H9 (cell line): Measurements from ENCODE around the gene IQCE. TPM values are rescaled to one million over a fixed set of nuclear protein-coding genes. Genes with fewer than 3 reads are reported as not detected.
"Not testable (repeated sequence)": the region's sequence is repeated elsewhere in the genome, so short reads cannot be mapped to it uniquely, and the experiment has no call there.

ENCODE experiments used
- DNase-seq: peaks from one replicate; pipeline ENCODE4 v3.0.0-alpha.2; 2017
- H2AFZ ChIP-seq: one replicate; pipeline ENCODE4 v1.6.1; 2013; ENCODE audit warnings: mild to moderate bottlenecking, low read length, control low read depth, moderate library complexity
- H2AK5ac ChIP-seq: 2 replicates; pipeline ENCODE4 v1.6.1; 2013; ENCODE audit warnings: low read length, control low read depth, mixed read lengths; ENCODE audit not compliant: insufficient read length
- H2BK120ac ChIP-seq: one replicate; pipeline ENCODE4 v1.6.1; 2013; ENCODE audit warnings: low read depth, mild to moderate bottlenecking, low read length, control low read depth, inconsistent platforms; ENCODE audit not compliant: poor library complexity, severe bottlenecking
- H2BK12ac ChIP-seq: 2 replicates; pipeline ENCODE4 v1.6.1; 2013; ENCODE audit warnings: low read length, control low read depth, mixed read lengths, low read depth; ENCODE audit not compliant: insufficient read length
- H2BK15ac ChIP-seq: 2 replicates; pipeline ENCODE4 v1.6.1; 2013; ENCODE audit warnings: low read depth, low read length, control low read depth
- H2BK20ac ChIP-seq: one replicate; pipeline ENCODE4 v1.6.1; 2013; ENCODE audit warnings: low read depth, mild to moderate bottlenecking, low read length, control low read depth, inconsistent platforms; ENCODE audit not compliant: poor library complexity, severe bottlenecking
- H2BK5ac ChIP-seq: 2 replicates; pipeline ENCODE4 v1.6.1; 2013; ENCODE audit warnings: low read length, control low read depth, mixed read lengths; ENCODE audit not compliant: insufficient read length
- H3K14ac ChIP-seq: 2 replicates; pipeline ENCODE4 v1.6.1; 2013; ENCODE audit warnings: low read length, control low read depth; ENCODE audit not compliant: insufficient read depth
- H3K18ac ChIP-seq: 2 replicates; pipeline ENCODE4 v1.6.1; 2013; ENCODE audit warnings: low read depth, mild to moderate bottlenecking, mixed read lengths, low read length, control low read depth; ENCODE audit not compliant: insufficient read length
- H3K23ac ChIP-seq: 2 replicates; pipeline ENCODE4 v1.6.1; 2013; ENCODE audit warnings: low read length, control low read depth, mixed read lengths, low read depth; ENCODE audit not compliant: insufficient read length
- H3K23me2 ChIP-seq: 2 replicates; pipeline ENCODE4 v1.6.1; 2013; ENCODE audit warnings: low read depth, mild to moderate bottlenecking, mixed read lengths, low read length, control low read depth; ENCODE audit not compliant: insufficient read length, poor library complexity, severe bottlenecking
- H3K27ac ChIP-seq: 2 replicates; pipeline ENCODE4 v1.5.1; 2013; ENCODE audit warnings: low read length, control low read depth, mixed read lengths, low read depth; ENCODE audit not compliant: insufficient read length
- H3K27me3 ChIP-seq: 2 replicates; pipeline ENCODE4 v1.6.1; 2013; ENCODE audit warnings: low read length, control low read depth, inconsistent platforms; ENCODE audit not compliant: insufficient read depth
- H3K4ac ChIP-seq: 2 replicates; pipeline ENCODE4 v1.6.1; 2013; ENCODE audit warnings: low read depth, mild to moderate bottlenecking, control low read depth, inconsistent platforms, low read length, moderate library complexity
- H3K4me1 ChIP-seq: 2 replicates; pipeline ENCODE4 v1.6.1; 2013; ENCODE audit warnings: low read length, control low read depth, inconsistent platforms; ENCODE audit not compliant: insufficient read depth
- H3K4me2 ChIP-seq: 2 replicates; pipeline ENCODE4 v1.6.1; 2013; ENCODE audit warnings: low read length, control low read depth, mixed read lengths; ENCODE audit not compliant: insufficient read length, insufficient read depth
- H3K56ac ChIP-seq: 2 replicates; pipeline ENCODE4 v1.6.1; 2013; ENCODE audit warnings: low read depth, mild to moderate bottlenecking, mixed read lengths, low read length, control low read depth; ENCODE audit not compliant: insufficient read length
- H3K79me1 ChIP-seq: 2 replicates; pipeline ENCODE4 v1.6.1; 2013; ENCODE audit warnings: low read depth, mild to moderate bottlenecking, moderate library complexity, low read length, control low read depth, inconsistent platforms; ENCODE audit not compliant: insufficient read depth, poor library complexity, severe bottlenecking
- H3K79me2 ChIP-seq: 2 replicates; pipeline ENCODE4 v1.6.1; 2013; ENCODE audit warnings: low read length, control low read depth, inconsistent platforms; ENCODE audit not compliant: insufficient read depth
- H3K9ac ChIP-seq: 2 replicates; pipeline ENCODE4 v1.6.1; 2013; ENCODE audit warnings: low read length, control low read depth, mixed read lengths; ENCODE audit not compliant: insufficient read length; ENCODE audit errors: extremely low read depth
- H3K9me3 ChIP-seq: one replicate; pipeline ENCODE4 v1.6.1; 2013; ENCODE audit warnings: low read depth, low read length, inconsistent platforms; ENCODE audit not compliant: control insufficient read depth
- H3T11ph ChIP-seq: one replicate; pipeline ENCODE4 v1.6.1; 2013; ENCODE audit warnings: mild to moderate bottlenecking, low read length, control low read depth, inconsistent platforms
- H4K20me1 ChIP-seq: one replicate; pipeline ENCODE4 v1.6.1; 2013; ENCODE audit not compliant: control insufficient read depth, insufficient read length, insufficient read depth
- H4K5ac ChIP-seq: 2 replicates; pipeline ENCODE4 v1.6.1; 2013; ENCODE audit warnings: low read depth, mild to moderate bottlenecking, mixed read lengths, low read length, control low read depth; ENCODE audit not compliant: insufficient read length
- H4K8ac ChIP-seq: replicated peaks from 2 replicates; pipeline ENCODE4 v1.6.1; 2013; ENCODE audit warnings: low read length, control low read depth, mixed read lengths, low read depth; ENCODE audit not compliant: insufficient read length
- H4K91ac ChIP-seq: 2 replicates; pipeline ENCODE4 v1.6.1; 2013; ENCODE audit warnings: low read depth, mild to moderate bottlenecking, moderate library complexity, mixed read lengths, low read length, control low read depth; ENCODE audit not compliant: insufficient read length
- H3K27ac Mint-ChIP-seq, 3 experiments: 2 replicates in 2 of 3; 3 replicates in 1 of 3; pipeline ENCODE4 v1.8.0; 2020 to 2021; ENCODE audit warnings: mixed read lengths in 3 of 3, mild to moderate bottlenecking in 1 of 3, moderate library complexity in 1 of 3
- H3K27me3 Mint-ChIP-seq: 2 replicates; pipeline ENCODE4 v1.8.0; 2021; ENCODE audit warnings: low read depth, mild to moderate bottlenecking, moderate library complexity, mixed read lengths
- H3K36me3 Mint-ChIP-seq, 3 experiments: 2 replicates in 2 of 3; 3 replicates in 1 of 3; pipeline ENCODE4 v1.8.0; 2020 to 2021; ENCODE audit warnings: low read depth in 3 of 3, mixed read lengths in 3 of 3; ENCODE audit not compliant: insufficient read depth in 1 of 3
- H3K4me1 Mint-ChIP-seq, 2 experiments: 2 replicates each; pipeline ENCODE4 v1.8.0; 2020; ENCODE audit warnings: mixed read lengths in 2 of 2
- H3K4me3 Mint-ChIP-seq, 2 experiments: 2 replicates in 1 of 2; 3 replicates in 1 of 2; pipeline ENCODE4 v1.8.0; 2020 to 2021; ENCODE audit warnings: mild to moderate bottlenecking in 2 of 2, mixed read lengths in 2 of 2, moderate library complexity in 1 of 2
- H3K9me3 Mint-ChIP-seq, 2 experiments: 2 replicates in 1 of 2; 3 replicates in 1 of 2; pipeline ENCODE4 v1.8.0; 2020; ENCODE audit warnings: mild to moderate bottlenecking in 2 of 2, mixed read lengths in 2 of 2, moderate library complexity in 1 of 2
- WGBS: extraction: QIAGEN DNeasy Blood & Tissue Kit; methylation state at CpG from one replicate; pipeline ENCODE4 v1.1.7; 2013; ENCODE audit warnings: missing lambda C conversion rate, low lambda C conversion rate, mixed read lengths; ENCODE audit not compliant: insufficient read length; ENCODE audit errors: extremely low coverage; 5-methylcytosine and 5-hydroxymethylcytosine counted together
- total RNA-seq: library from RNA; stranded (reverse); gene quantifications from 2 replicates; pipeline ENCODE4 v1.2.1, GENCODE V29; 2021

IQCE gene
- total RNA-seq, 1 experiment from 2014 or later: 7.0 TPM

GRCh38 chr7:2532816-2533215 is 26.0 kb upstream of the IQCE start:
- H3T11ph ChIP-seq, H3K79me1 ChIP-seq, H3K18ac ChIP-seq, H3K4ac ChIP-seq, H2BK120ac ChIP-seq, H2AFZ ChIP-seq, H3K56ac ChIP-seq, H3K9me3 ChIP-seq, H2BK15ac ChIP-seq, H3K79me2 ChIP-seq, H3K27me3 ChIP-seq, H2BK12ac ChIP-seq, DNase-seq, H3K27me3 Mint-ChIP-seq, H4K8ac ChIP-seq, H3K4me3 Mint-ChIP-seq, H3K27ac Mint-ChIP-seq, H2BK5ac ChIP-seq, H3K4me1 ChIP-seq, H3K23ac ChIP-seq, H4K91ac ChIP-seq, H2AK5ac ChIP-seq, H2BK20ac ChIP-seq, H3K23me2 ChIP-seq, H4K5ac ChIP-seq, H3K4me2 ChIP-seq, H3K27ac ChIP-seq, H3K9me3 Mint-ChIP-seq, H3K9ac ChIP-seq, H3K14ac ChIP-seq, H4K20me1 ChIP-seq: not testable (repeated sequence)
- no CpG with 5 or more reads among the region's 8 CpGs for WGBS
- H3K4me1 Mint-ChIP-seq: peaks cover 14% of the 10 kb centered on the region in 2 experiments
- peaks cover 2 to 10% (median 10%) of the 10 kb centered on the region in 3 experiments; a peak in 5 of 7 replicates for H3K36me3 Mint-ChIP-seq

- not testable (repeated sequence) for H3T11ph ChIP-seq, H3K27ac Mint-ChIP-seq
Observed at GRCh38 chr7:2533566-2533965, 25.2 kb upstream of the IQCE start.

More at GRCh38 chr7:2533566-2533965, 25.2 kb upstream of the IQCE start:
- not testable (repeated sequence) for DNase-seq, H2AK5ac ChIP-seq, H2BK5ac ChIP-seq, H3K79me2 ChIP-seq, H3K14ac ChIP-seq, H4K8ac ChIP-seq, H3K18ac ChIP-seq, H3K79me1 ChIP-seq, H3K4ac ChIP-seq, H3K4me2 ChIP-seq, H4K20me1 ChIP-seq, H2AFZ ChIP-seq, H3K4me1 Mint-ChIP-seq, H3K27me3 Mint-ChIP-seq, H3K9ac ChIP-seq, H3K27me3 ChIP-seq, H3K4me3 Mint-ChIP-seq, H2BK20ac ChIP-seq, H3K27ac ChIP-seq, H3K9me3 ChIP-seq, H3K9me3 Mint-ChIP-seq, H2BK120ac ChIP-seq, H3K36me3 Mint-ChIP-seq, H2BK15ac ChIP-seq, H3K56ac ChIP-seq, H4K91ac ChIP-seq, H3K4me1 ChIP-seq, H4K5ac ChIP-seq, H3K23ac ChIP-seq, H3K23me2 ChIP-seq, H2BK12ac ChIP-seq
- no CpG with 5 or more reads among the region's 8 CpGs for WGBS
